ENCODE data around the gene NEU2.

Gene NEU2

DNA sequence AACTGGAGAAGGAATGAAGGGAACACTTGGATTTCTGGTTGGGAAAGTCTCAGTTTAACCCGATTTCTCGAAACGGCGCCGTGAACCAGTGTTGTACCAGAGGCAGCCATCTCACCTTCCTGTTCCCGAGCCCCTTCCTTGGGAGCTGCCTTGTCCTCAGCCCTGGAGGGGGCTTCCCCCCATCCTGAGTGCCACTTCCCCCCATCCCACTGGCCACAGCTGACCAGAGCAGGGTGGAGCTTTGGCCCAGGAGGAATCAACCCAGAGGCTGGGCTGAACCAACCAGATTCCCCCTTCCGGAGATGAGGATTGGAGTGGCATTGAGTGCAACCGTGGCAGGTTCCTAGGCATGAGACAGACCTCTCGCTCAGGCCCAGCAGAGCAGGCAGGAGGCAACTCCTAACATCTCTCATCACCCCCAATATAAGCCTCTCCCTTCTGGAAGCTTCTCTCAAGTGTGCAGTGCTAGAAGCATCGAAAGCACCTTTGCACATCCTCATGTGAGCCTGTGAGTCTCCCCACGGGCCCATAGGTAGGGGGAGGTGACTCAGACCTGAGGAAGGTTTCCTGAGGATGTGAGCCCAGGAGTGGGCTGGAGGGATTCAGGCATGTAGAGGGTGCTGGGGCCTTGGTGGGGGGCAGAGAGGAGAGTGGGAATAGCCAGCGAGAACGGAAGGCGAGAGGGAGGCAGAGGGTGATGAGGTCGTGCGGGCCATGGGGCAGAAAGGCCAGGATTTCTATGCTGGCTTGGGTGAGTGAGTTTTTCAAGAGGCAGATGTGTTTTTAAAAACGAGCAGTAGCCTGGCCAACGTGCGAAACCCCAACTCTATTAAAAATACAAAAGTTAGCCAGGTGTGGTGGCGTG is 31.4 kb upstream of the NEU2 start:
- Histone ChIP-seq H3K4me3 (ENCODE audit: low read depth in 1 of 2, low read length in 2 of 2) (no peak overlapping the region), H3K4me1 (ENCODE audit: insufficient read depth, low read length) (no peaks in the 10 kb centered on the region), H3K9me3 (ENCODE audit: low read length) (no peaks in the 10 kb centered on the region), H3K36me3 (ENCODE audit: insufficient read depth, low read length) (no peaks in the 10 kb centered on the region), H3K27me3 (ENCODE audit: control insufficient read depth in 1 of 2, insufficient read depth in 2 of 2, low read length in 2 of 2) (no peaks in the 10 kb centered on the region), H3K9ac (ENCODE audit: low read length) (no peak overlapping the region), H3K27ac (ENCODE audit: low read depth, low read length) (no peak overlapping the region)

DNA sequence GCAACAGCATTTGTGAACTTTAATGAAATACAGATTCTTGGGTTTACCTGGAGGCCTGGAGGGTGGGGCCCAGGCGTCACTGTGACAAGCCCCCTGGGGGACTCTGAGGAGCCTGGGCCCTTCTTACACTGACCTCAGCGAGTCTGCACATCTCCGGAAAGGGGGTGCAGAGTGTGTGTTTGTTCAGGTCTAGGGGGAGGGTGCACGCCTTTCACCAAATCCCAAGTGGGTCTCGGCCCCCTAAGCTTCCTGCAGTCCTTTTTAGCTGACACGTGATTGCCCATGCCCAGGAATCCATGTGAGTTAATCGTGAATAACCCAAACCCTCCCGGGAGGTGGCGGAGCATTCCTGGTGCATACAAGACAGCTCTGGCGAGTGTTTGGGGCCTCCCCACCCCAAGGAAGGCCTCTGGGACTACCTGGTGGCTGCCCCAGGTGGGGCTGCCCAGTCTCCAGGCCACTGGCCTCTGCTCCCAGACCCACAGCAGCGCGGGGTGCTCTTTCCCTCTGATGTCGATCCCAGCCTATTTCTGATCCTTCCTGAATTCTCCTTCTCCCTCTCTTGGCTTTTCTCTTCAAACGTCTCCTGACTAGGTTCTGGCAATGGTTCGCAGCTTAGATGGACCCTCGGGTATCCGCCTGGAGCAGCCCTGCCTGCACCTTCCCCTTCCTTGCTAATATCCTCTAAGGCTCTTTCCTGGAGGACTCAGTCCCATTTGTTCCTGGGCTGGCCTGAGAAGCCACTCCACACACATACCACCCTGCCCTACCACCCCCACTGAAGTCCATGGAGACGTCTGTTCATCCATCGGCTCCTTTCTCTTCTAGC is 29.4 kb upstream of the NEU2 start:
- Histone ChIP-seq H3K4me1 (ENCODE audit: insufficient read depth, low read length) (no peaks in the 10 kb centered on the region), H3K27ac (ENCODE audit: low read depth, low read length) (no peak overlapping the region), H3K4me3 (ENCODE audit: low read depth in 1 of 2, low read length in 2 of 2) (no peak overlapping the region), H3K36me3 (ENCODE audit: insufficient read depth, low read length) (no peaks in the 10 kb centered on the region), H3K27me3 (ENCODE audit: control insufficient read depth in 1 of 2, insufficient read depth in 2 of 2, low read length in 2 of 2) (no peaks in the 10 kb centered on the region), H3K9ac (ENCODE audit: low read length) (no peak overlapping the region), H3K9me3 (ENCODE audit: low read length) (no peaks in the 10 kb centered on the region)

- Histone ChIP-seq H3K4me1 (ENCODE audit: insufficient read depth, low read length) (no peaks in the 10 kb centered on the region), H3K9me3 (ENCODE audit: low read length) (no peaks in the 10 kb centered on the region), H3K27me3 (ENCODE audit: control insufficient read depth in 1 of 2, insufficient read depth in 2 of 2, low read length in 2 of 2) (no peaks in the 10 kb centered on the region), H3K27ac (ENCODE audit: low read depth, low read length) (no peak overlapping the region), H3K9ac (ENCODE audit: low read length) (no peak overlapping the region), H3K36me3 (ENCODE audit: insufficient read depth, low read length) (no peaks in the 10 kb centered on the region), H3K4me3 (ENCODE audit: low read depth in 1 of 2, low read length in 2 of 2) (no peak overlapping the region)
These were observed 28.6 kb upstream of the NEU2 start for GRCh38 chr2:233003658-233004555.

DNA sequence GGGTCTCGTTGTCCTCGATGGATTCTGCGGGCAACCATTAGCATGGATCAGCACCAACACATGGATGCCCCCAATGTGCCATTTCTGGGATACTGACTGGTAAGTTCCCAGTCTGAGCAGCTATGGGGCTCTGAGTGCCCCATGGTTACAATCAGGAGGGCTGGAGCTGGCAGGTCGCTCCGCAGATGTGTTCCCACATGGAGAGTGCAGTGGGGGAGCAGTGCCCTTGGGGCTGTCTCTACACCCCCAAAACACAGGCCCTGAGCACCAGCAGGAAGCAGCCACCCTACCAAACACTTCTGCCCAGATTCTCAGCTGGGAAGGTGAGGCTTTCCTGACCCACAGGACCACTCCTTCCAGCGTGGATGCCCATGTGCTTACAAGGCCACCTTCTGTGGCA is 27.4 kb upstream of the NEU2 start:
- H3K4me1 ChIP-seq (ENCODE audit: insufficient read depth, low read length) = no peaks in the 10 kb centered on the region
- no peaks in the 10 kb centered on the region for H3K27me3 ChIP-seq (ENCODE audit: control insufficient read depth in 1 of 2, insufficient read depth in 2 of 2, low read length in 2 of 2)
- H3K9me3 ChIP-seq (ENCODE audit: low read length) = no peaks in the 10 kb centered on the region
- no peak overlapping the region for H3K4me3 ChIP-seq (ENCODE audit: low read depth in 1 of 2, low read length in 2 of 2)
- H3K9ac ChIP-seq (ENCODE audit: low read length) = no peak overlapping the region
- H3K36me3 ChIP-seq (ENCODE audit: insufficient read depth, low read length) = no peaks in the 10 kb centered on the region
- no peak overlapping the region for H3K27ac ChIP-seq (ENCODE audit: low read depth, low read length)

- Histone ChIP-seq H3K9me3 (ENCODE audit: low read length) (no peaks in the 10 kb centered on the region), H3K4me1 (ENCODE audit: insufficient read depth, low read length) (no peaks in the 10 kb centered on the region), H3K9ac (ENCODE audit: low read length) (no peak overlapping the region), H3K27me3 (ENCODE audit: control insufficient read depth in 1 of 2, insufficient read depth in 2 of 2, low read length in 2 of 2) (no peaks in the 10 kb centered on the region), H3K4me3 (ENCODE audit: low read depth in 1 of 2, low read length in 2 of 2) (no peak overlapping the region), H3K36me3 (ENCODE audit: insufficient read depth, low read length) (no peaks in the 10 kb centered on the region), H3K27ac (ENCODE audit: low read depth, low read length) (no peak overlapping the region)
These were observed 25.8 kb upstream of the NEU2 start for GRCh38 chr2:233006648-233007047.

DNA sequence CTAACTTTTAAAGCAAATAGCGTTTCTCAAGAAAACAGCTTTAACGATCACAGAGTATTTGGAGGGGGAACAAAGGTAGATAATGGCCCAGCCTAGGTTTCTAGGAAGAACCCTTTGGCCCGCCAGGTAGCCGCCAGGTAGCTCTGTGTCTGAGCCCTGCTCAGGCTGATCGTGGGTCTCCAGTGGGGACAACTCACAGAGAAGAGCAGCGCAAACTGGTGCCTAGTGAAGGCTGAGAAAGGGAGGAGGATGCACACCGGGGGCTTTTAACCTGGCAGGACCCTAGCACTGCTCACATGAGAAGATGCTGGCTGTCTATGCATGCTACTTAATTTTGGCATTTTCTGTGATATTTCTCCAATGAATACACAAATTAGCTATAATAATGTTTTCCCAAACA is 25.2 kb upstream of the NEU2 start:
- H3K27ac ChIP-seq (ENCODE audit: low read depth, low read length) = no peak overlapping the region
- H3K27me3 ChIP-seq (ENCODE audit: control insufficient read depth in 1 of 2, insufficient read depth in 2 of 2, low read length in 2 of 2) = no peaks in the 10 kb centered on the region
- no peaks in the 10 kb centered on the region for H3K36me3 ChIP-seq (ENCODE audit: insufficient read depth, low read length)
- H3K4me3 ChIP-seq (ENCODE audit: low read depth in 1 of 2, low read length in 2 of 2) = no peak overlapping the region
- no peaks in the 10 kb centered on the region for H3K4me1 ChIP-seq (ENCODE audit: insufficient read depth, low read length)
- no peak overlapping the region for H3K9ac ChIP-seq (ENCODE audit: low read length)
- no peaks in the 10 kb centered on the region for H3K9me3 ChIP-seq (ENCODE audit: low read length)

GRCh38 chr2:233007739-233008138 is 24.7 kb upstream of the NEU2 start:
- Histone ChIP-seq H3K27me3 (ENCODE audit: control insufficient read depth in 1 of 2, insufficient read depth in 2 of 2, low read length in 2 of 2) (no peaks in the 10 kb centered on the region), H3K4me1 (ENCODE audit: insufficient read depth, low read length) (no peaks in the 10 kb centered on the region), H3K36me3 (ENCODE audit: insufficient read depth, low read length) (no peaks in the 10 kb centered on the region), H3K9me3 (ENCODE audit: low read length) (no peaks in the 10 kb centered on the region), H3K27ac (ENCODE audit: low read depth, low read length) (no peak overlapping the region), H3K9ac (ENCODE audit: low read length) (no peak overlapping the region), H3K4me3 (ENCODE audit: low read depth in 1 of 2, low read length in 2 of 2) (no peak overlapping the region)

DNA sequence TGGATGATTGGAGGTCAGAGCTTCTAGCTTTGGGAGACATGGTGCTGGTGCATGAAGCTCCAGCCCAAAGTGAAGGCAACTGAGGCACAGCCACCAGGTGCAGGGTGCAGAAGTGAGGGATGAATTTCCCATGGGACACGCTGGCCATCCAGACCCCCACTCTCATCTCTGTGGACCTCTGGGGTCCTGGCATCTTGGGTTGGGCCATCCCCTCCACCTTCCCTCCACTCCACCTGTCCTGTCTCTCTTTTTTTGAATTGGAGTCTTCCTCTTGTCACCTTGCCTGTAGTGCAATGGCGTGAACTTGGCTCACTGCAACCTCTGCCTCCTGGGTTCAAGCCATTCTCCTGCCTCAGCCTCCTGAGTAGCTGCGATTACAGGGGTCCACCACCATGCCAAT is 22.8 kb upstream of the NEU2 start:
- H3K36me3 ChIP-seq (ENCODE audit: insufficient read depth, low read length) = no peaks in the 10 kb centered on the region

DNA sequence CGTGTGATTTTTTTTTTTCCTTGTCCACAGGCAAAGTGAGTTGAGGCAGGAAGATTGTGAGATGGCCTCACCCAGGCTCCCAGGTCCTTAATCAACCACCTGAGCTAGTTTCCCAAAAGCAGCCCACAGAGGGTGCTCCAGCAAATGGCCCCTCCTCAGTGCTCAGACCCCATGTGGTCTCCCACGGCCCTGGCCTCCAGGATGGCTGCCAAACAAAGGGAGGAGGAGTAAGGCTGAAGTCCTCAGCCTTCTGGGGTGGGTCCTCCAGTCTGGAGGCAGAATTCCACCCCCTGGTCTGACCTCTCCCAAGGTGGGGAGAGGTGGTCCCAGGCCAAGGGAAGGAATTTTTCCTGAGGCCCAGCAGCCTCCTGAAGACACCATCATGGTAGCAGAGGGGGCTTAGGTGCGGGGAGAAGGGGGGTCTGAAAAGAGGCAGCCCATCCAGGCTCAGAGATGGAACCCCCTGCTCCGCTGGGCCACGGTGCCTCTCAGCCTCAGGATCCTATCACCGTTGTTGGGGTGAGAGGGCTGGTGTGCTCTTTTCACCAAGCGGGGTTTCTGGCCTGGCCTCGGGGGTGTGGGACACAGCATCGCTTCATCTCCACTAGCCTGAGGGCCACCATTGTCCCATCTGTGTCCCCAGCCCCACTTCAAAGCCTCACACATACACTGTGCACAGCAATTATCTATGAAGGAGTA is 21.8 kb upstream of the NEU2 start:
- Histone ChIP-seq H3K9ac (ENCODE audit: low read length) (no peak overlapping the region), H3K36me3 (ENCODE audit: insufficient read depth, low read length) (no peaks in the 10 kb centered on the region), H3K27ac (ENCODE audit: low read depth, low read length) (no peak overlapping the region), H3K4me3 (ENCODE audit: low read depth in 1 of 2, low read length in 2 of 2) (no peak overlapping the region), H3K4me1 (ENCODE audit: insufficient read depth, low read length) (no peaks in the 10 kb centered on the region), H3K27me3 (ENCODE audit: control insufficient read depth in 1 of 2, insufficient read depth in 2 of 2, low read length in 2 of 2) (no peaks in the 10 kb centered on the region), H3K9me3 (ENCODE audit: low read length) (no peaks in the 10 kb centered on the region)

More for the DNA sequence above, 22.8 kb upstream of the NEU2 start:
- no peaks in the 10 kb centered on the region for H3K27me3 ChIP-seq (ENCODE audit: control insufficient read depth in 1 of 2, insufficient read depth in 2 of 2, low read length in 2 of 2)
- no peak overlapping the region for H3K9ac ChIP-seq (ENCODE audit: low read length)
- H3K4me1 ChIP-seq (ENCODE audit: insufficient read depth, low read length) = no peaks in the 10 kb centered on the region
- H3K27ac ChIP-seq (ENCODE audit: low read depth, low read length) = no peak overlapping the region
- H3K9me3 ChIP-seq (ENCODE audit: low read length) = no peaks in the 10 kb centered on the region
- no peak overlapping the region for H3K4me3 ChIP-seq (ENCODE audit: low read depth in 1 of 2, low read length in 2 of 2)

DNA sequence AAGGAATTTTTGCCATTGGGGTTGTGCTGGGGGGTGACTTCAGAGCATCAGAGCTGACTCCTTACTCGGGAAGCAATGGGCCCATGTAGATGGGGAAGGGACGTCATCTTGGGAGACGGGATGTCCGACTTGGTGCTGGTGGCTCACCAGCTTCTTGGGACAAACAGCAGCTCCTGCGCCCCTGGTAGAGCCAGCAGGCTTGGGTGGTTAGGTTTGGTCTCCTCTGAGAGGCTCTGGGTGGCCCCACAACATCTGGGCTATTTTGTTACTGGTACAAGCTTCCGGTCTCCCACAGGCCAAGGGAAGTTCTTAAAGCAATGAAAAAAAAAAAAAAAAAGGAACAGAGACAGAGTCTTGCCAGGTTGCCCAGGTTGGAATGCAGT is 21.2 kb upstream of the NEU2 start:
- no peaks in the 10 kb centered on the region for H3K4me1 ChIP-seq (ENCODE audit: insufficient read depth, low read length)
- H3K9ac ChIP-seq (ENCODE audit: low read length) = no peak overlapping the region
- no peak overlapping the region for H3K27ac ChIP-seq (ENCODE audit: low read depth, low read length)
- no peaks in the 10 kb centered on the region for H3K9me3 ChIP-seq (ENCODE audit: low read length)
- H3K4me3 ChIP-seq (ENCODE audit: low read depth in 1 of 2, low read length in 2 of 2) = no peak overlapping the region
- H3K27me3 ChIP-seq (ENCODE audit: control insufficient read depth in 1 of 2, insufficient read depth in 2 of 2, low read length in 2 of 2) = no peaks in the 10 kb centered on the region
- H3K36me3 ChIP-seq (ENCODE audit: insufficient read depth, low read length) = no peaks in the 10 kb centered on the region

All from muscle layer of colon (tissue), 2 donors.